Urinary bladder (tissue), 4 donors: ENCODE data around the gene ABHD14A. TPM values are rescaled to one million over a fixed set of nuclear protein-coding genes. Genes with fewer than 3 reads are reported as not detected.

Experiments
- DNase-seq: peaks from one replicate; pipeline ENCODE4 v3.0.0-alpha.2; 2015; ENCODE audit errors: extremely low spot score
- H3K27ac ChIP-seq: one replicate; pipeline ENCODE4 v1.5.1; 2013; ENCODE audit warnings: low read depth, mild to moderate bottlenecking, moderate library complexity
- H3K36me3 ChIP-seq: one replicate; pipeline ENCODE4 v1.6.1; 2013; ENCODE audit warnings: mild to moderate bottlenecking, moderate library complexity; ENCODE audit not compliant: insufficient read depth
- H3K4me1 ChIP-seq: one replicate; pipeline ENCODE4 v1.6.1; 2013; ENCODE audit warnings: mild to moderate bottlenecking, moderate library complexity; ENCODE audit not compliant: insufficient read depth
- H3K4me3 ChIP-seq: one replicate; pipeline ENCODE4 v1.5.1; 2013; ENCODE audit warnings: low read depth, low read length
- WGBS: extraction: QIAGEN DNeasy Blood & Tissue Kit; methylation state at CpG from one replicate; pipeline ENCODE4 v1.1.7; 2013; 5-methylcytosine and 5-hydroxymethylcytosine counted together
- polyA plus RNA-seq: library from polyadenylated mRNA; stranded (reverse); fragments of 200-250 nt; gene quantifications from one replicate; pipeline ENCODE4 v1.2.3, GENCODE V29; 2013
- total RNA-seq: library from RNA; depleted of rRNA; stranded (reverse); fragments of >200 nt; gene quantifications from one replicate; pipeline ENCODE4 v1.2.3, GENCODE V29; 2014
- donor health status: healthy with polysubstance abuse.
- donor health status: healthy.

The ABHD14A gene
- total and polyA plus RNA-seq, 2 donors, result 13.0 to 31.5 TPM

DNA sequence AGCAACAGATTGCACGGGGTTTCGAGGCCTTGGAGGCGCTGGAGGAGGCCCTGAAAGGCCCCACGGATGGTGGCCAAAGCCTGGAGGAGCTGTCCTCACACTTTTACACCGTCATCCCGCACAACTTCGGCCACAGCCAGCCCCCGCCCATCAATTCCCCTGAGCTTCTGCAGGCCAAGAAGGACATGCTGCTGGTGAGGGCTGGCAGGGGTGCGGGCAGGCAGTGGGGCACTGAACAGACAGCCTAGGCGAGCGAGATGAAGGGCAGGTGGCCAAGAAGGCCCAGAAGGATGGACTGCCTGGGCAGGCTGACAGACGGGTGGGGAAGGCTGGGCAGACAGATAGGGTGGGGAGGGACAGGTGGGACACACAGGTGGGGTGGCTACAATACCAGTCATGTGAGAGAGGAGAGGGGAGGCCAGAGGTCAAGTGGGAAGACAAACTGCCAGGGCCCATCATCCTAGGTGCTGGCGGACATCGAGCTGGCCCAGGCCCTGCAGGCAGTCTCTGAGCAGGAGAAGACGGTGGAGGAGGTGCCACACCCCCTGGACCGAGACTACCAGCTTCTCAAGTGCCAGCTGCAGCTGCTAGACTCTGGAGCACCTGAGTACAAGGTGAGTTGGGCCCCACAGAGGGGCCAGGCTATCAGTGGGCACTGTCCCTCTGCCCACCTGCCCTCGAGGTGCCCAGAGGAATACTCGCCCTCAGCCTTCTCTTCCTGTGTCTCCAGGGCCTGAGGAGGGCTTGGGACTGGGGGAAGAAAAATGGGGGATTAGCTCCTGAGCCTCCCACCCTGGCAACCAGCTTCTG, 29.6 kb upstream of the ABHD14A start:
- Histone ChIP-seq H3K27ac (no peak overlapping the region), H3K4me1 (no peaks in the 10 kb centered on the region), H3K36me3 (no peaks in the 10 kb centered on the region), H3K4me3 (no peak overlapping the region)
- DNase-seq, result no peak
- WGBS, result 88% methylated on average over 18 of the region's 18 CpGs

DNA sequence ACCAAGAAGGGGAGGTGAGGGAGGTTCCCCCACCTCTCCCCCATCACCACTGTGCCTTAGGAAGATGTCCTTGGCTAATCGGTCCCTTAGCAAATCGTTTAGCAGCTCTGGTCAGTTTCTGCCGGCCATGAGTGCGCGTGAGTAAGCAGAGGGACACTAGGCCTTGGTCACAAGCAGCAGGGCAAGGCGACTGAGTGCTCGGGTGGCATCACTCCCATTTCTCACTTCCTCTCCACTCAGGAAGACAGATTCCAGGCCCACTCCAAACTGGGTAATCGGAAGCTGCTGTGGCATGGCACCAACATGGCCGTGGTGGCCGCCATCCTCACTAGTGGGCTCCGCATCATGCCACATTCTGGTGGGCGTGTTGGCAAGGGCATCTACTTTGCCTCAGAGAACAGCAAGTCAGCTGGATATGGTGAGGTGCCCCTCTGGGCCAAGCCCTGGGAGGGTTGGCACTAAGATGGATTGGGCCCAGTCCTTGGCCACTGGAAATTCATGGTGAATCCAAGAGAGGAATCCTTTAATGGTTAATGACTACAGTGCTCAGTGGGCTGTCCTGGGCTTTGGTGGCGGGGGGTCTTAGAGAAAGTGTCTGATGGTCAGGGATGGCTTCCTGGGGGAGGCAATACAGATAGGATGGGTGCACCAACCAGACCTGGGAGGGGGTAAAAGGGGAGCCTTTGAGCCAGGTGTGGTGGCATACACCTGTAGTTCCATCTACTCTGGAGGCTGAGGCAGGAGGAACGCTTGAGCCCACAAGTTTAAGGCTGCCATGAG, 28.7 kb upstream of the ABHD14A start:
- no peak overlapping the region for H3K4me3 ChIP-seq
- no peak overlapping the region for H3K27ac ChIP-seq
- no peaks in the 10 kb centered on the region for H3K4me1 ChIP-seq
- 93% methylated on average over 14 of the region's 14 CpGs for WGBS
- no peak for DNase-seq
- no peaks in the 10 kb centered on the region for H3K36me3 ChIP-seq

DNA sequence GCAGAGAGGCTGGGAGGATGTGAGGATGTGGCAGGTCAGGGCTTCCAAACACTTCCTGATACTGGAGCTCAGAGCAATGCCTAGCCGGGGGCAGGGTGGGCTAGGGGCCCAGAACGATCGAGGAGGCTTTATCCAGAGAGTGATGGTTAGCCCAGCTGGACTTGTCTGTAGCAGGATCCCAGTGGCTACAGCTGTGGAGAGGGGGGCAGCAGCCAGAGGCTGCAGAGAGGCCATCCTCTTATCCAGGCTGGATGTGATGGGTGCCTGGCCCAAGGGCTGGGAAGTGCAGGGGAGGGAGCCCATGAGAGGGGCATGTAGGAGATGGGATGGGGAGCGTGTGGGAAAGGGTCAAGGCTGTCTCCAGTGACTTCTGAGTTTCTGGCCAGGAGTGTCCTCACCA, 28.1 kb upstream of the ABHD14A start:
- H3K4me1 ChIP-seq, result no peaks in the 10 kb centered on the region
- no peak overlapping the region for H3K27ac ChIP-seq
- H3K36me3 ChIP-seq, result no peaks in the 10 kb centered on the region
- no peak overlapping the region for H3K4me3 ChIP-seq
- no peak for DNase-seq
- 82% methylated on average over 4 of the region's 4 CpGs for WGBS

DNA sequence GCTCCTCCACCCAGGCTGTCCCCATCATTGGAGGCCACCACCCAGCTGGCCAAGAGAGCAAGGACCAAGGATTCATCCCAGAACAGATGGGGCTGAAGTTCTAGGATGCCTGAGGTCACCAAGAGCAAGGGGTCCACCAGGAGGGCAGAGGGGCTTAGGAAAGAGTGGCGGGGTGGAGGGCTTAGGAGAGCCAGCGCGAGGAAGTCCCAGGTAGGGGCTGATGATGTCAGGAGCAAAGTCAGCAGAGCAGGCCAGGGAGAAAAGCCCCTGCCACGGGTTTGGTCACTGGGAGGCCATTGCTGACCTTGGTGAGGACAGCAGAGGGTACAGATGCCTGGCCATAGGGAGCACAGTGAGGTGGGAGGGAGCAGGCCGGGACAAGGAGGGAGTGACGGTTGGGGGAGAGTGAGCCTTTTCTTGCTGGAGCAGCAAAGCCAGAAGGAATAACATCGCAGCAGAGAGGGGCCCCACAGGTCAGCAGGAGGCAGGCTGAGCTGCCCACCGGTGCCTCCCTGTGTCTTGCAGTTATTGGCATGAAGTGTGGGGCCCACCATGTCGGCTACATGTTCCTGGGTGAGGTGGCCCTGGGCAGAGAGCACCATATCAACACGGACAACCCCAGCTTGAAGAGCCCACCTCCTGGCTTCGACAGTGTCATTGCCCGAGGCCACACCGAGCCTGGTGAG, 27.5 kb upstream of the ABHD14A start:
- no peak for DNase-seq
- no peak overlapping the region for H3K4me3 ChIP-seq
- no peak overlapping the region for H3K27ac ChIP-seq
- no peaks in the 10 kb centered on the region for H3K4me1 ChIP-seq
- H3K36me3 ChIP-seq, result no peaks in the 10 kb centered on the region
- WGBS, result 76% methylated on average over 13 of the region's 13 CpGs

DNA sequence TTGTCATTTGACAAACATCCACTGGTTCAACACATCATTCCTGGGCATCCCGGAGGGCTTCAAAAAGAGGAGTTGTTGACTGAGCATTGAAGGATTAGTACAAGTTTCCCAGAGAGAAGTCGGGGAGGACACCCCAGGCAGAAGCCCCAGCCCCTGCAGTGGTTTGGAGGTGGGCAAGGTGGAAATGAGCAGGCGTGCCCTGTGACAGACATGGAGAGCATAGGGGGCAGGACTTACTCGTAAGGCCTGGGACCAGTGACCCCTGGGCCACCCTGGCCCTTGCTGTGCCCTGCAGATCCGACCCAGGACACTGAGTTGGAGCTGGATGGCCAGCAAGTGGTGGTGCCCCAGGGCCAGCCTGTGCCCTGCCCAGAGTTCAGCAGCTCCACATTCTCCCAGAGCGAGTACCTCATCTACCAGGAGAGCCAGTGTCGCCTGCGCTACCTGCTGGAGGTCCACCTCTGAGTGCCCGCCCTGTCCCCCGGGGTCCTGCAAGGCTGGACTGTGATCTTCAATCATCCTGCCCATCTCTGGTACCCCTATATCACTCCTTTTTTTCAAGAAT, 26.8 kb upstream of the ABHD14A start:
- Histone ChIP-seq H3K36me3 (no peaks in the 10 kb centered on the region), H3K4me3 (no peak overlapping the region), H3K4me1 (no peaks in the 10 kb centered on the region), H3K27ac (no peak overlapping the region)
- WGBS, result 88% methylated on average over 10 of the region's 10 CpGs
- no peak for DNase-seq

DNA sequence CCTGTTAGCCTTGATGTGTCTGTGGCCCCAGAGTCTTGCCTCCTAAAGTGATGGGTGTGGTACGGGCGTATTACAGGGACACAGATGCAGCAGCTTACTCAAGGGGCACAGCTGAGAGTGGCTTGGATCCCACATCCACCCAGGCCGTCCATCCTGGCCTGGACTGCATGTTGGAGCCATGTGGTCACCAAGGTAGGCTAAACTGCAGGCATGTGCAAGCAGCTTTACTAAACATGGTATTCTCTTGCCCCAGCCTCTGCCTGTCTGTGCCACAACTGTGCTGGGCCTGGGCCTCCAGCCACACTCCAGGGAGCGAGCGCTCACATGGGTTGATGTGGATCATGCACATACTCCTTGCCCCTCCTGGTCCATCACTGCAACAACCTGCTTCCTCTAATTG, 25.7 kb upstream of the ABHD14A start:
- H3K36me3 ChIP-seq, result no peaks in the 10 kb centered on the region
- no peak overlapping the region for H3K4me3 ChIP-seq
- H3K4me1 ChIP-seq, result no peaks in the 10 kb centered on the region
- no peak overlapping the region for H3K27ac ChIP-seq
- 84% methylated on average over 5 of the region's 5 CpGs for WGBS
- DNase-seq, result no peak

DNA sequence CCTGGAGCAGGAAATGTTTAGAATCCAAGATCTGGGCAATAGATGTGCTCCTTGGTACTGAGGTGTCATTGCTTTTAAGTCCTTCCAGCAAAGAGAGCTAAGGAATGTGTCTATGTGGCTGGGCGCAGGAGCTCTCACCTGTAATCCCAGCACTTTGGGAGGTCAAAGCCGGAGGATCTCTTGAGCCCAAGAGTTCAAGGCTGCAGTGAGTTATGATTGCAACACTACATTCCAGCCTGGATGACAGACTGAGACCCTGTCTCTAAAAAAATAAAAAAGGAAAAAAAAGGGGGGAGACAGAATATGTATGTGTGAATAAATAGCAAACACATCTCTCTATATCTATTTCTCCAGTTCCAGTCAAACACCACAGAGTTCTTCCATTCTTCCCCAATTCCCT, 24.0 kb upstream of the ABHD14A start:
- 89% methylated on average over 2 of the region's 2 CpGs for WGBS
- DNase-seq, result no peak
- Histone ChIP-seq H3K4me3 (no peak overlapping the region), H3K36me3 (no peaks in the 10 kb centered on the region), H3K4me1 (no peaks in the 10 kb centered on the region), H3K27ac (no peak overlapping the region)

DNA sequence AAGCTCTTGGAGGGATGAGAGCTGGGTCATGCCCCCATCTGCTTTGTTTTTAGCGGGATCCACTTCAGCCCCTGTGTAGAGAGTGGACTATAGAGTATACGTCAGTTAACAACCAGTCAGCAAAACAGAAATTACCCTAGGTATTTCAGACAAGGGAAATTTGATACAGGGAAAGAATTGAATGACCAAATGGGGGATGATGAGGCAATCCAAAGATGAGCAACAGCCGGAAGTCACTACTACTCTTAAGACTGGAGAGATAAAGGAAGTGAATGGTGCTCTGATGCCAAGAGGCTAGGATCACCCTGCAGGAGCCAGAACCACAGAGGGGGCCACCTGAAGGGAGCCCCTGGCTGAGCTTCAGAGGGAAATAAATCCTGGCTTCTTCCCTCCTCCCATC, 21.4 kb upstream of the ABHD14A start:
- DNase-seq, result no peak
- H3K4me3 ChIP-seq, result no peak overlapping the region
- no peaks in the 10 kb centered on the region for H3K36me3 ChIP-seq
- H3K4me1 ChIP-seq, result no peaks in the 10 kb centered on the region
- 67% methylated on average over 3 of the region's 3 CpGs for WGBS
- no peak overlapping the region for H3K27ac ChIP-seq

DNA sequence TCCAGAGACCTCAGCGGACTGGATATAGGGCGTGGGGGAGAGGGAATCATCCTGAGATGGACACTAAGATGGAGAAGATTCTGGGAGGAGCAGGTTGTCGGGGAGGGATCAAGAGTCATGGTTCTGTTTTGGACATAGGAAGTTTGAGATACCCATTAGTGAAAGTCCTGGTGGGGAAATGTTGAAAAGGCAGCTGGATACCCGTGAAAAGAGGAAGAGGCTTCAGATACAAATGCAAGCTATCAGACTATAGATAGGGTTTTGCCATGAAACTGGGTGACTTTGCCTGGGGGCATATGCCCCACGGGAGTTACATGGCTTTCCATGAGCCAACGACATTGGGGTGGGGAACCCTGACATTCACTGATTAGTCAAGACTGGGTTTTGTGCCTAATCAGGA, 20.8 kb upstream of the ABHD14A start:
- WGBS, result 78% methylated on average over 6 of the region's 6 CpGs
- H3K4me1 ChIP-seq, result no peaks in the 10 kb centered on the region
- no peaks in the 10 kb centered on the region for H3K36me3 ChIP-seq
- DNase-seq, result no peak
- no peak overlapping the region for H3K27ac ChIP-seq
- no peak overlapping the region for H3K4me3 ChIP-seq

DNA sequence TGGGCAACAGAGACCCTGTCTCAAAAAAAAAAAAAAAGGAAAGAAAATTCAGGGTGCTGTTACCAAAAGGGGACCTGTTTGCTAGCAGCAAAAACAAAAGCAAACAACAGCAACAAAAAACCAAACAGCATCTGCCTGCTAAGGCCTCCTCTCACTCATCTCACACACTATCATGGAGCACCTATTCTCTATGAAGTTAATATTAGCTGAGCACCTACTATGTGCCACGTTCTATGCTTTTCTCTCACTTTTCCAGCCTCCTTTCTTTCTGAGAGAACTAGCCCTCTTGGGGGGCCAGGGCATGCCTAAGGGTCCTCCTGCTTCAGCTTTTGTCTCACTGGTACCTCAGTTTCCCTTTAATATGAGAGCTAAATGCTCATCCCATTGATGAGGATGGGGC, 20.2 kb upstream of the ABHD14A start:
- H3K27ac ChIP-seq, result no peak overlapping the region
- no peaks in the 10 kb centered on the region for H3K4me1 ChIP-seq
- H3K4me3 ChIP-seq, result no peak overlapping the region
- DNase-seq, result no peak
- 92% methylated on average over 1 of the region's 1 CpG for WGBS
- no peaks in the 10 kb centered on the region for H3K36me3 ChIP-seq

DNA sequence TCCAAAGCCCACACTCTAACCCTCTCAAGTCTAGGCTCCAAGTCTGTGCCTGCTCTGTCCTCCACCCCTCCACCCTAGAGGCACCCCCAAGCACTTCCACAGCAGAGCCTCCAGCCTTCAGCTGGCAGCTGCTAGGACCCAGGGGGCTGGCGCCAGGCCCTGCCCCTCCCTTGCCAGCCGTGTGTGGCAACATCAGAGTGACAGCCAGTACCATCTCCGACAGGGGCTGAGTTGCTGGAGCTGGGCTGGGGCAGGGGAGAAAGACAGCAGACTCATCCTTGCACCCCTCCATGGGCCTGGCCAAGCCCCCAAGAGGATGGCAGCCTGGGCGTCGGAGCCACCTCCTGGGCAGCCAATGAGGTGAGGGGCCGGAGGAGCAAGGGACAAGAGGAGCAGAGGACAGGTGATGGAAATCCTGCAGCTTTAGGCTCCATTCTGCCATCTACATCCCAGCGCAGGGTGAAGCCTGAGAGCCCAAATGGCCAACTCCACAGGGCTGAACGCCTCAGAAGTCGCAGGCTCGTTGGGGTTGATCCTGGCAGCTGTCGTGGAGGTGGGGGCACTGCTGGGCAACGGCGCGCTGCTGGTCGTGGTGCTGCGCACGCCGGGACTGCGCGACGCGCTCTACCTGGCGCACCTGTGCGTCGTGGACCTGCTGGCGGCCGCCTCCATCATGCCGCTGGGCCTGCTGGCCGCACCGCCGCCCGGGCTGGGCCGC, 19.5 kb upstream of the ABHD14A start, which contains the start of gene GPR62:
Gene GPR62 (plus strand): TSS at position 207 of the 718 bp plus-strand sequence. CDS start 272 bp downstream, at position 479.
- no peaks in the 10 kb centered on the region for H3K4me1 ChIP-seq
- no peaks in the 10 kb centered on the region for H3K36me3 ChIP-seq
- no peak for DNase-seq
- 25% methylated on average over 33 of the region's 33 CpGs for WGBS
- peak within 1 kb of the TSS; percentile 61 for H3K27ac ChIP-seq
- H3K4me3 ChIP-seq, result peak within 1 kb of the TSS; percentile 27

DNA sequence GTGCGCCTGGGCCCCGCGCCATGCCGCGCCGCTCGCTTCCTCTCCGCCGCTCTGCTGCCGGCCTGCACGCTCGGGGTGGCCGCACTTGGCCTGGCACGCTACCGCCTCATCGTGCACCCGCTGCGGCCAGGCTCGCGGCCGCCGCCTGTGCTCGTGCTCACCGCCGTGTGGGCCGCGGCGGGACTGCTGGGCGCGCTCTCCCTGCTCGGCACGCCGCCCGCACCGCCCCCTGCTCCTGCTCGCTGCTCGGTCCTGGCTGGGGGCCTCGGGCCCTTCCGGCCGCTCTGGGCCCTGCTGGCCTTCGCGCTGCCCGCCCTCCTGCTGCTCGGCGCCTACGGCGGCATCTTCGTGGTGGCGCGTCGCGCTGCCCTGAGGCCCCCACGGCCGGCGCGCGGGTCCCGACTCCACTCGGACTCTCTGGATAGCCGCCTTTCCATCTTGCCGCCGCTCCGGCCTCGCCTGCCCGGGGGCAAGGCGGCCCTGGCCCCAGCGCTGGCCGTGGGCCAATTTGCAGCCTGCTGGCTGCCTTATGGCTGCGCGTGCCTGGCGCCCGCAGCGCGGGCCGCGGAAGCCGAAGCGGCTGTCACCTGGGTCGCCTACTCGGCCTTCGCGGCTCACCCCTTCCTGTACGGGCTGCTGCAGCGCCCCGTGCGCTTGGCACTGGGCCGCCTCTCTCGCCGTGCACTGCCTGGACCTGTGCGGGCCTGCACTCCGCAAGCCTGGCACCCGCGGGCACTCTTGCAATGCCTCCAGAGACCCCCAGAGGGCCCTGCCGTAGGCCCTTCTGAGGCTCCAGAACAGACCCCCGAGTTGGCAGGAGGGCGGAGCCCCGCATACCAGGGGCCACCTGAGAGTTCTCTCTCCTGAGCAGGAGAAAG, 18.7 kb upstream of the ABHD14A start:
- no peaks in the 10 kb centered on the region for H3K36me3 ChIP-seq
- no peak for DNase-seq
- no peaks in the 10 kb centered on the region for H3K4me1 ChIP-seq
- peak overlapping the region; percentile 27 for H3K4me3 ChIP-seq
- 3% methylated on average over 97 of the region's 97 CpGs for WGBS
- H3K27ac ChIP-seq, result peak overlapping the region; percentile 61
